Right lobe of liver (tissue), 6 donors: ENCODE measurements around the gene AKT3. TPM values are rescaled to one million over a fixed set of nuclear protein-coding genes. Genes with fewer than 3 reads are reported as not detected.

Source experiments
- ATAC-seq, 4 donors: fragments of 200-7000 bp; cut with Tn5 transposase; one replicate each; pipeline ENCODE4 v1.9.1; 2020; ENCODE audit warnings: mild to moderate bottlenecking in 4 of 4, moderate library complexity in 4 of 4
- DNase-seq, 3 donors: peaks; one replicate each; pipeline ENCODE4 v3.0.0-alpha.2; 2020
- H3K27ac ChIP-seq, 3 donors: fragments of 200-600 bp; one replicate each; pipeline ENCODE4 v1.8.0; 2022
- H3K27me3 ChIP-seq, 2 donors: fragments of 200-600 bp; one replicate each; pipeline ENCODE4 v1.8.0; 2022
- H3K36me3 ChIP-seq, 4 donors: fragments of 200-600 bp; sonication (generic) in 1 of 4; one replicate each; pipeline versions ENCODE4 v1.5.1 to v1.8.0; 2017 to 2022; ENCODE audit warnings: control low read depth in 1 of 4
- H3K4me1 ChIP-seq, 4 donors: fragments of 200-600 bp; sonication (generic) in 1 of 4; one replicate each; pipeline versions ENCODE4 v1.5.1 to v1.8.0; 2017 to 2022; ENCODE audit warnings: control low read depth in 1 of 4
- H3K4me3 ChIP-seq, 3 donors: fragments of 200-600 bp; one replicate each; pipeline ENCODE4 v1.8.0; 2022
- H3K9me3 ChIP-seq, 4 donors: fragments of 200-600 bp; sonication (generic) in 1 of 4; one replicate each; pipeline versions ENCODE4 v1.5.1 to v1.8.0; 2017 to 2022; ENCODE audit warnings: control low read depth in 1 of 4
- CTCF ChIP-seq, 4 donors: fragments of 200-600 bp in 3 of 4; fragments of 450-650 bp in 1 of 4; IDR thresholded peaks; one replicate each; pipeline versions ENCODE4 v1.5.1 to v1.8.0; 2016 to 2022; ENCODE audit warnings: antibody characterized with exemption in 4 of 4, mild to moderate bottlenecking in 2 of 4
- POLR2A ChIP-seq: fragments of 450-650 bp; IDR thresholded peaks from one replicate; pipeline ENCODE4 v1.6.1; 2017; ENCODE audit warnings: antibody characterized with exemption, mild to moderate bottlenecking
- WGBS: methylation state at CpG from one replicate; pipeline ENCODE4 v1.1.6; 2018; ENCODE audit warnings: low coverage, low lambda C conversion rate; ENCODE audit not compliant: insufficient coverage; ENCODE audit errors: missing lambda C conversion rate; 5-methylcytosine and 5-hydroxymethylcytosine counted together
- intact Hi-C, 2 donors: fragments of 100-400 bp; cut with DNase I; formaldehyde crosslinking; loops; one replicate each; pipeline versions ENCODE4 v1.11.2 to v1.14.1; 2022
- total RNA-seq, 6 experiments: library from RNA; depleted of rRNA in 2 of 6; stranded (reverse); fragments of >200 nt in 2 of 6; fragmentation: NEBNext Ultra II Directional in 3 of 6; extraction: Animal tissue kit (Norgen Biotek cat#: 25700) in 3 of 6; gene quantifications; one replicate each; pipeline versions ENCODE4 v1.1.0 to v1.2.4, GENCODE V29; 2016 to 2023
- donor health status: DM: no; HTN: yes; CAD: no.
- donor health status: DM: no; HTN: no; CAD: no.
- donor health status: DM: no; HTN: no; CAD: no.
- donor health status: DM: no; HTN: yes; CAD: no.
- donor health status: DM: no; HTN: yes; CAD: no.

Gene AKT3
- total RNA-seq, 6 experiments from 2014 or later: 4.9 to 9.6 (median 6.8) TPM

DNA sequence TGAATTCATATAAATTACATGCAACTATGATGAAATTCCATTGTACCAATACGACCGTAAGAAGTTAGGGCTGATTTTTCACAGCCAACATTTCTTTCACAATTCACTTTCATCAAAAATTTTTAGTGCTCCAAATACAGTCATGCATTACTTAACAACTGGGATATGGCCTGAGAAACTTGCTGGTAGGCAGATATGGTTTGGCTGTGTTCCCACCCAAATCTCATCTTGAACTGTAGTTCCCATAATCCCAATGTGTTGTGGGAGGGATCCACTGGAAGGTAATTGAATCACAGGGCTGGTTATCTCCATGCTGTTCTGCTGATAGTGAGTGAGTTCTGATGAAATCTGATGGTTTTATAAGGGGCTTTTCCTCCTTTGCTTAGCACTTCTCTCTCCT, 244.4 kb downstream of the AKT3 start:
- no peaks in the 10 kb centered on the region for H3K9me3 ChIP-seq
- H3K4me1 ChIP-seq: no peaks in the 10 kb centered on the region
- TF ChIP-seq POLR2A (no peak), CTCF (IDR thresholded peaks at IDR 0.05) (no peak)
- H3K4me3 ChIP-seq: no peak overlapping the region
- ATAC-seq: no peak
- H3K27ac ChIP-seq: no peak overlapping the region
- intact Hi-C loops: no loop called here
- DNase-seq: no peak
- no peaks in the 10 kb centered on the region for H3K27me3 ChIP-seq
- WGBS: 49% methylated on average over 2 of the region's 2 CpGs
- no peaks in the 10 kb centered on the region for H3K36me3 ChIP-seq

DNA sequence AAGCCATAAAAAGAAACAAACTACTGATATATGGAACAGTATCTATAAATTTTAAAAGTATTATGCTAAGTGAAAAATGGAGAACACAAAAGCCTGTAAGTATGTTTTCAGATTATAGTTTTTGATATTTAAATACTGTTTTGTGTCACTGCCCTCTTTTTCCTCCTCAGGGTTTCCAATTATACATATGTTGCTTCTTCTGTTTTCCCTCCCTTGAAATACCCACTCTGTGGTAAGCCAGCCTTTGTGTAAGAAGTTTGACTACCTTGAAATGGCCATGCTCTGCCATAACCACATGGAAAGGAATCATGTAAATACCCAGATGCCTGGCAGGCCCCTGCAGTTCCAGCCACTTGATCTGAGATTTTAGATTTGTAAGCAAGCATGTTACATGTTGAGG, 248.3 kb downstream of the AKT3 start:
- H3K27ac ChIP-seq: no peak overlapping the region
- intact Hi-C loops: no loop called here
- no peak overlapping the region for H3K4me3 ChIP-seq
- H3K36me3 ChIP-seq: no peaks in the 10 kb centered on the region
- H3K27me3 ChIP-seq: no peaks in the 10 kb centered on the region
- no peak for ATAC-seq
- TF ChIP-seq POLR2A: no peak
- no peak for TF ChIP-seq CTCF (IDR thresholded peaks at IDR 0.05)
- DNase-seq: no peak
- no peaks in the 10 kb centered on the region for H3K9me3 ChIP-seq
- no peaks in the 10 kb centered on the region for H3K4me1 ChIP-seq

- TF ChIP-seq POLR2A (no peak), CTCF (IDR thresholded peaks at IDR 0.05) (no peak)
- intact Hi-C loops: no loop called here
- H3K36me3 ChIP-seq: no peaks in the 10 kb centered on the region
- ATAC-seq (peak in 1 of 4 donors; percentile 22), DNase-seq (no peak)
- H3K27ac ChIP-seq: no peak overlapping the region
- H3K4me3 ChIP-seq: no peak overlapping the region
- no peaks in the 10 kb centered on the region for H3K4me1 ChIP-seq
- no peaks in the 10 kb centered on the region for H3K9me3 ChIP-seq
- WGBS: 39% methylated on average over 2 of the region's 2 CpGs
- no peaks in the 10 kb centered on the region for H3K27me3 ChIP-seq
These were observed 251.6 kb downstream of the AKT3 start for GRCh38 chr1:243598433-243598832.

DNA sequence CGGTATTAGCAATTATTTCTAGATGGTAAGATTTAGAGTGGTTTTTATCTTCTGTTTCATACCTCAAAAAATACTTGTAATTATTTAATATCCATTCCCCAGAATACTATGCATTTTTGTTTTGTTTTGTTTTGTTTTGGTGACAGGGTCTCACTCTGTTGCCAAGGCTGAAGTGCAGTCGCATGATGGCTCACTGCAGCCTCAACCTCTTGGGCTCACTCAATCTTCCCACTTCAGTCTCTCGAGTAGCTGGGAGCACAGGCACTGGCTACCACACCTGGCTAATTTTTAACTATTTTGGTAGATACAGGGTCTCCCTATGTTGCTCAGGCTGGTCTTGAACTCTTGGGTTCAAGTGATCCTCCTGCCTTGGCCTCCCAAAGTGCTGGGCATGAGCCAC, 252.7 kb downstream of the AKT3 start:
- DNase-seq (no peak), ATAC-seq (no peak)
- intact Hi-C loops: no loop called here
- H3K36me3 ChIP-seq: no peaks in the 10 kb centered on the region
- WGBS: 90% methylated on average over 3 of the region's 3 CpGs
- H3K27me3 ChIP-seq: no peaks in the 10 kb centered on the region
- TF ChIP-seq POLR2A: no peak
- no peak for TF ChIP-seq CTCF (IDR thresholded peaks at IDR 0.05)
- no peaks in the 10 kb centered on the region for H3K4me1 ChIP-seq
- H3K27ac ChIP-seq: no peak overlapping the region
- no peak overlapping the region for H3K4me3 ChIP-seq
- no peaks in the 10 kb centered on the region for H3K9me3 ChIP-seq

- no peak for ATAC-seq
- no peak for DNase-seq
- Histone ChIP-seq H3K4me1 (no peaks in the 10 kb centered on the region), H3K4me3 (no peak overlapping the region), H3K36me3 (no peaks in the 10 kb centered on the region), H3K27ac (no peak overlapping the region), H3K27me3 (no peaks in the 10 kb centered on the region), H3K9me3 (peaks cover 0 to 3% (median 0%) of the 10 kb centered on the region in 4 donors)
- WGBS: 65% methylated on average over 6 of the region's 6 CpGs
- no peak for TF ChIP-seq POLR2A
- no peak for TF ChIP-seq CTCF (IDR thresholded peaks at IDR 0.05)
- intact Hi-C loops: no loop called here
These were observed 253.5 kb downstream of the AKT3 start for GRCh38 chr1:243596431-243597062.
